OCI-LY1 (cell line): ENCODE data around the gene MAP1LC3A.

ENCODE experiments used
- H2AFZ ChIP-seq: fragments of 200-600 bp; sonication (generic), shearing (Covaris generic); 2 replicates; pipeline ENCODE4 v1.6.0; 2014; ENCODE audit warnings: antibody characterized with exemption, mild to moderate bottlenecking, low read length
- H3F3A ChIP-seq: fragments of 200-600 bp; sonication (generic), shearing (Covaris generic); 2 replicates; pipeline ENCODE4 v1.6.0; 2014; ENCODE audit warnings: mild to moderate bottlenecking, antibody characterized with exemption, low read length, moderate library complexity; ENCODE audit not compliant: insufficient read depth
- H3K27ac ChIP-seq: fragments of 200-600 bp; sonication (generic); 2 replicates; pipeline ENCODE4 v1.5.1; 2014; ENCODE audit warnings: low read length, mixed run types, mild to moderate bottlenecking, low read depth; ENCODE audit not compliant: poor library complexity, severe bottlenecking
- H3K27me3 ChIP-seq: fragments of 200-600 bp; sonication (generic); 2 replicates; pipeline ENCODE4 v1.6.0; 2014; ENCODE audit warnings: antibody characterized with exemption, mild to moderate bottlenecking, low read length, moderate library complexity; ENCODE audit not compliant: insufficient read depth
- H3K36me3 ChIP-seq: fragments of 200-600 bp; sonication (generic); 2 replicates; pipeline ENCODE4 v1.6.1; 2014; ENCODE audit warnings: mild to moderate bottlenecking, antibody characterized with exemption, low read length, moderate library complexity, mixed read lengths; ENCODE audit not compliant: insufficient read depth
- H3K4me1 ChIP-seq: fragments of 200-600 bp; sonication (generic); 2 replicates; pipeline ENCODE4 v1.5.1; 2014; ENCODE audit warnings: mild to moderate bottlenecking, low read length, moderate library complexity; ENCODE audit not compliant: insufficient read depth, severe bottlenecking
- H3K4me2 ChIP-seq: fragments of 200-600 bp; sonication (generic), shearing (Covaris generic); 2 replicates; pipeline ENCODE4 v1.6.1; 2014; ENCODE audit warnings: low read length
- H3K4me3 ChIP-seq: fragments of 200-600 bp; sonication (generic); 2 replicates; pipeline ENCODE4 v1.5.1; 2014; ENCODE audit warnings: low read length, low read depth, mild to moderate bottlenecking, mixed read lengths; ENCODE audit not compliant: poor library complexity, severe bottlenecking
- H3K79me2 ChIP-seq: fragments of 200-600 bp; shearing (Covaris generic); 2 replicates; pipeline ENCODE4 v1.6.1; 2016; ENCODE audit warnings: mixed run types, low read length, mixed read lengths; ENCODE audit not compliant: insufficient read depth
- H3K9ac ChIP-seq: fragments of 200-600 bp; sonication (generic), shearing (Covaris generic); 2 replicates; pipeline ENCODE4 v1.6.1; 2014; ENCODE audit warnings: mild to moderate bottlenecking, low read length, mixed read lengths
- H3K9me2 ChIP-seq: fragments of 200-600 bp; sonication (generic), shearing (Covaris generic); 2 replicates; pipeline ENCODE4 v1.6.1; 2014; ENCODE audit warnings: low read depth, mild to moderate bottlenecking, low read length, mixed read lengths
- H3K9me3 ChIP-seq: fragments of 200-600 bp; shearing (Covaris generic); 2 replicates; pipeline ENCODE4 v1.6.1; 2014; ENCODE audit warnings: low read length, mixed read lengths
- H4K20me1 ChIP-seq: fragments of 200-600 bp; sonication (generic), shearing (Covaris generic); 2 replicates; pipeline ENCODE4 v1.6.0; 2016; ENCODE audit warnings: mild to moderate bottlenecking, low read length; ENCODE audit not compliant: insufficient read depth
- CTCF ChIP-seq: fragments of 200-600 bp; sonication (generic), shearing (Covaris generic); IDR thresholded peaks from 2 replicates; pipeline ENCODE4 v1.5.1; 2017; ENCODE audit warnings: mild to moderate bottlenecking, antibody characterized with exemption, low read length, moderate library complexity, mixed read lengths
- EZH2 ChIP-seq: fragments of 200-600 bp; sonication (generic), shearing (Covaris generic); IDR thresholded peaks from 2 replicates; pipeline ENCODE4 v1.8.0; 2017; ENCODE audit warnings: borderline replicate concordance, mixed run types, mild to moderate bottlenecking, antibody characterized with exemption, low read length, moderate library complexity, mixed read lengths

The MAP1LC3A gene

GRCh38 chr20:34535301-34535840 is 23.1 kb upstream of the MAP1LC3A start:
- H3K4me3 ChIP-seq = no peak overlapping the region
- H3K36me3 ChIP-seq = peaks cover 45% of the 10 kb centered on the region; the same call in 1 of the 2 replicates
- no peak overlapping the region for H3K9ac ChIP-seq
- no peaks in the 10 kb centered on the region for H3K9me3 ChIP-seq
- H4K20me1 ChIP-seq = no peaks in the 10 kb centered on the region
- no peak overlapping the region for H3K27ac ChIP-seq
- no peaks in the 10 kb centered on the region for H3K79me2 ChIP-seq
- no peaks in the 10 kb centered on the region for H3F3A ChIP-seq
- no peaks in the 10 kb centered on the region for H3K9me2 ChIP-seq
- H3K4me1 ChIP-seq = no peaks in the 10 kb centered on the region
- TF ChIP-seq EZH2 = no peak
- no peak for TF ChIP-seq CTCF
- H3K4me2 ChIP-seq = no peak overlapping the region
- H3K27me3 ChIP-seq = no peaks in the 10 kb centered on the region
- H2AFZ ChIP-seq = no peak overlapping the region

DNA sequence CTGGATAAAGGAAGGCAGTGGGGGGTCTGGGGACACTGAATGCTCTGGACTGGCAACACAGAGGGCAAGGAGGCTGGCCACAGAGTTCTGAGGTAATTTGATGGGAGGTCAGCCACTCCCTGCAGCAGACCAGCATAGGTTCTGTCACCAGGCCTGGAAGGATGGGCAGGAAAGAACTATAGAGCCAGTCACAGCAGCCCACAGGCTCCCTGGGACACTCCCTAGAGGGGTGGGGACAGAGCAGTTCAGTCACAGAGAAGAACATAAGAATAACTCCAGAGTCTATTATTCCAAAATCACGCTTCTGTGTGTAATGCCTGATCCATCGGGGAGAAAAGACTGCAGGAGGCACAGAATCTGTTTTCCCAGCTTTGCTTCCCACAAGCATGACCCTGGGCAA is 22.7 kb upstream of the MAP1LC3A start:
- TF ChIP-seq CTCF (no peak), EZH2 (no peak)
- no peak overlapping the region for H3K27ac ChIP-seq
- H3F3A ChIP-seq = no peaks in the 10 kb centered on the region
- H3K9ac ChIP-seq = no peak overlapping the region
- no peaks in the 10 kb centered on the region for H3K9me3 ChIP-seq
- H3K27me3 ChIP-seq = no peaks in the 10 kb centered on the region
- no peak overlapping the region for H3K4me3 ChIP-seq
- peaks cover 45% of the 10 kb centered on the region for H3K36me3 ChIP-seq
- no peak overlapping the region for H3K4me2 ChIP-seq
- no peaks in the 10 kb centered on the region for H4K20me1 ChIP-seq
- no peaks in the 10 kb centered on the region for H3K4me1 ChIP-seq
- H2AFZ ChIP-seq = no peak overlapping the region
- no peaks in the 10 kb centered on the region for H3K79me2 ChIP-seq
- H3K9me2 ChIP-seq = no peaks in the 10 kb centered on the region

DNA sequence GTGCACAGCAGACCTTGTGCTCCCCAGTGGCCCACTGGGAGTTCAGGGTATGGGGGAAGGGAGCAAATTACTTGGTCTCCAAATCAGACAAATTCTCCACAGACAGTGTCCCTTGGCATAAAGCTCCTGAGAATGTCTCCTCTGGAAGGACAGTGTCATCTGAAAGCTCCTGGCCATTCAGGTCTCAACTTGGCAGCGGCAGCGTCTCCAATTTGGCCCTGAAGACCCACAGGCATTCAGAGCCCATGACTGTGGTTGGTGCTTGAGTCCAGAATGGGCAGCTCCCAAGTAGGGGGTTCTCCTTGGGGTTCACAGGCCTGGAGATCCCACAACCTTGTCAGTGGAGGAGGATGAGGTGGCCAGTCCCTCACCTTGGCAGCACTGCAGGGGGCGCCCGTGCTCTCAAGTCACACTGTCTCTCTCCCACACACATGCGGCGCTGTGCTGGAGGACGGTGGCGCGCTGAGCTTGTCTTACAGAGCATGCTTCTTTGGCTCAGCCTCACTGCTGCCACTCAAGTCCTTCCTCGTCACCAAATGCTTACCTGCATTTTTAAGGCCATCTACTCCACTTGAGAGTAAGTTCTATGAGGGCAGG is 21.6 kb upstream of the MAP1LC3A start:
- Histone ChIP-seq H3K9me2 (no peaks in the 10 kb centered on the region), H3K4me1 (no peaks in the 10 kb centered on the region), H3F3A (no peaks in the 10 kb centered on the region), H3K4me2 (no peak overlapping the region), H3K4me3 (no peak overlapping the region), H3K27me3 (no peaks in the 10 kb centered on the region), H3K79me2 (no peaks in the 10 kb centered on the region), H2AFZ (no peak overlapping the region), H4K20me1 (no peaks in the 10 kb centered on the region), H3K27ac (no peak overlapping the region), H3K9ac (no peak overlapping the region), H3K9me3 (no peaks in the 10 kb centered on the region), H3K36me3 (peaks cover 51% of the 10 kb centered on the region)
- TF ChIP-seq CTCF = peak; percentile 97
- no peak for TF ChIP-seq EZH2
